ENCODE results near the gene OR52N1.

OR52N1 gene

GRCh38 chr11:5791165-5791564, at the start of gene OR52N1:
Gene OR52N1 (minus strand): TSS chr11:5791265. CDS start chr11:5788816, 2,449 bp downstream.
- DNase-seq (ENCODE audit: low read depth) = no peak

- DNase-seq (ENCODE audit: low read depth) = no peak
These were observed 46.6 kb upstream of the OR52N1 start for GRCh38 chr11:5837695-5838094.

GRCh38 chr11:5833446-5833845, 42.4 kb upstream of the OR52N1 start:
- DNase-seq (ENCODE audit: low read depth) = no peak

- no peak for DNase-seq (ENCODE audit: low read depth)
These were observed 40.2 kb upstream of the OR52N1 start for GRCh38 chr11:5831196-5831829.

GRCh38 chr11:5818245-5818886, 27.3 kb upstream of the OR52N1 start:
- no peak for DNase-seq (ENCODE audit: low read depth)

- DNase-seq (ENCODE audit: low read depth) = no peak
These were observed 24.5 kb upstream of the OR52N1 start for GRCh38 chr11:5815534-5815933.

GRCh38 chr11:5809905-5810795, 19.1 kb upstream of the OR52N1 start:
- no peak for DNase-seq (ENCODE audit: low read depth)

- no peak for DNase-seq (ENCODE audit: low read depth)
These were observed 18.1 kb upstream of the OR52N1 start for GRCh38 chr11:5809122-5809519.

GRCh38 chr11:5808500-5809121, 17.5 kb upstream of the OR52N1 start, which contains the start of gene OR52N2:
Gene OR52N2 (plus strand): TSS chr11:5808924. CDS start chr11:5820336, 11,412 bp downstream.
- peak; percentile 37 for DNase-seq (ENCODE audit: low read depth)

- DNase-seq (ENCODE audit: low read depth) = no peak
These were observed 16.5 kb upstream of the OR52N1 start for GRCh38 chr11:5807580-5807979.

- DNase-seq (ENCODE audit: low read depth) = no peak
These were observed 12.9 kb upstream of the OR52N1 start for GRCh38 chr11:5803982-5804381.

GRCh38 chr11:5796541-5796940, 5.5 kb upstream of the OR52N1 start:
- no peak for DNase-seq (ENCODE audit: low read depth)

GRCh38 chr11:5783255-5783654, 7.8 kb downstream of the OR52N1 start, which contains the start of gene OR52N5:
Gene OR52N5 (minus strand): TSS chr11:5783355. CDS start chr11:5778634, 4,721 bp downstream.
- DNase-seq (ENCODE audit: low read depth) = no peak

- DNase-seq (ENCODE audit: low read depth) = no peak
These were observed 24.0 kb downstream of the OR52N1 start for GRCh38 chr11:5767056-5767455.

GRCh38 chr11:5753943-5754342, 37.1 kb downstream of the OR52N1 start, which contains the start of gene OR52N4:
Gene OR52N4 (plus strand): TSS chr11:5754243. CDS start chr11:5754741, 498 bp downstream.
- DNase-seq (ENCODE audit: low read depth) = no peak

- no peak for DNase-seq (ENCODE audit: low read depth)
These were observed 41.2 kb downstream of the OR52N1 start for GRCh38 chr11:5749836-5750235.

- DNase-seq (ENCODE audit: low read depth) = no peak
These were observed 44.5 kb downstream of the OR52N1 start for GRCh38 chr11:5746614-5747013.

- DNase-seq (ENCODE audit: low read depth) = no peak
These were observed 52.6 kb downstream of the OR52N1 start for GRCh38 chr11:5738431-5738830.

GRCh38 chr11:5737670-5738392, 53.2 kb downstream of the OR52N1 start:
- DNase-seq (ENCODE audit: low read depth) = no peak

- DNase-seq (ENCODE audit: low read depth) = no peak
These were observed 54.0 kb downstream of the OR52N1 start for GRCh38 chr11:5737091-5737490.
